Panc1 (cell line): ENCODE results near the gene SLC48A1. TPM values are rescaled to one million over a fixed set of nuclear protein-coding genes. Genes with fewer than 3 reads are reported as not detected.

Source experiments
- ATAC-seq: fragments of 200-7000 bp; cut with Tn5 transposase; 2 replicates; pipeline ENCODE4 v1.9.1; 2020; ENCODE audit warnings: mild to moderate bottlenecking, moderate library complexity
- BruUV-seq: library from RNA; stranded (reverse); fragments of 400-500 nt; replicated peaks from 2 replicates; lab custom pipeline; 2021; lab: Mats Ljungman, UMichigan
- CTCF ChIA-PET: fragments of 300-600 bp; sonication (Branson Sonifier 250); formaldehyde crosslinking; loops from one replicate; lab custom pipeline; 2022; ENCODE audit warnings: antibody characterized with exemption; lab: Charles Lee
- POLR2A ChIA-PET: fragments of 300-600 bp; sonication (Branson Sonifier 250); formaldehyde crosslinking; loops from one replicate; lab custom pipeline; 2022; ENCODE audit warnings: antibody characterized with exemption; lab: Charles Lee
- DNase-seq: peaks from one replicate; pipeline ENCODE4 v3.0.0-alpha.2; 2010; ENCODE audit warnings: low read depth, low spot score
- H3K27ac ChIP-seq: 2 replicates; pipeline ENCODE4 v1.5.1; 2011; ENCODE audit warnings: mild to moderate bottlenecking, low read length, inconsistent platforms
- H3K27me3 ChIP-seq: fragments of 200-500 bp; sonication (Bioruptor generic); 2 replicates; pipeline ENCODE4 v1.6.0; 2014; ENCODE audit warnings: low read length, inconsistent platforms; ENCODE audit not compliant: control insufficient read depth, insufficient read depth
- H3K36me3 ChIP-seq: fragments of 200-500 bp; sonication (Bioruptor generic); 2 replicates; pipeline ENCODE4 v1.5.1; 2014; ENCODE audit warnings: inconsistent platforms, mild to moderate bottlenecking, low read length, moderate library complexity; ENCODE audit not compliant: control insufficient read depth, insufficient read depth
- H3K4me1 ChIP-seq: 2 replicates; pipeline ENCODE4 v1.5.1; 2011; ENCODE audit warnings: inconsistent platforms, mild to moderate bottlenecking, low read length, moderate library complexity; ENCODE audit not compliant: control insufficient read depth, insufficient read depth
- H3K4me3 ChIP-seq, 2 experiments: 2 replicates each; pipeline ENCODE4 v1.5.1; 2011 to 2012; ENCODE audit warnings: low read depth in 2 of 2, low read length in 2 of 2, mild to moderate bottlenecking in 2 of 2, inconsistent platforms in 1 of 2, moderate library complexity in 1 of 2
- H3K9me3 ChIP-seq: fragments of 200-500 bp; sonication (Bioruptor generic); 2 replicates; pipeline ENCODE4 v1.5.1; 2014; ENCODE audit warnings: low read depth, mild to moderate bottlenecking, inconsistent platforms, low read length, moderate library complexity; ENCODE audit not compliant: control insufficient read depth, insufficient read depth
- POLR2AphosphoS5 ChIP-seq: IDR thresholded peaks from 2 replicates; pipeline ENCODE4 v1.6.1; 2012; ENCODE audit warnings: mild to moderate bottlenecking, low read depth, low read length, moderate library complexity
- REST ChIP-seq, 2 experiments: IDR thresholded peaks; 2 replicates each; pipeline ENCODE4 v1.6.1; 2011 to 2012; ENCODE audit warnings: low read depth in 2 of 2, control low read depth in 1 of 2, low read length in 1 of 2, mild to moderate bottlenecking in 1 of 2, moderate library complexity in 1 of 2; ENCODE audit not compliant: insufficient read depth in 1 of 2
- SIN3A ChIP-seq: IDR thresholded peaks from 2 replicates; pipeline ENCODE4 v1.6.1; 2012; ENCODE audit warnings: low read depth, mild to moderate bottlenecking, low read length, moderate library complexity, borderline replicate concordance; ENCODE audit not compliant: insufficient read depth
- TCF7L2 ChIP-seq: IDR thresholded peaks from 2 replicates; pipeline ENCODE4 v1.6.1; 2011; ENCODE audit warnings: mild to moderate bottlenecking, low read depth, low read length, inconsistent platforms
- in situ Hi-C: cut with HindIII; loops from 2 replicates; pipeline ENCODE4 v1.10.0; 2016; ENCODE audit warnings: low sequenced_read_pairs, low pct_unique_long_range_greater_than_20kb
- intact Hi-C: fragments of 100-400 bp; cut with micrococcal nuclease; formaldehyde crosslinking; loops from one replicate; pipeline ENCODE4 v1.10.0; 2022; ENCODE audit not compliant: unreplicated experiment
- total RNA-seq: library from RNA; stranded (reverse); gene quantifications from one replicate; pipeline ENCODE4 v1.2.1, GENCODE V29; 2021; ENCODE audit not compliant: unreplicated experiment
- TF ChIP-seq, protein P1 (sequence below): fragments of 450-650 bp; IDR thresholded peaks from 2 replicates; pipeline ENCODE4 v1.5.1; 2017; ENCODE audit warnings: mild to moderate bottlenecking

The SLC48A1 gene
- total RNA-seq, 1 experiment from 2014 or later: 32.0 TPM

DNA sequence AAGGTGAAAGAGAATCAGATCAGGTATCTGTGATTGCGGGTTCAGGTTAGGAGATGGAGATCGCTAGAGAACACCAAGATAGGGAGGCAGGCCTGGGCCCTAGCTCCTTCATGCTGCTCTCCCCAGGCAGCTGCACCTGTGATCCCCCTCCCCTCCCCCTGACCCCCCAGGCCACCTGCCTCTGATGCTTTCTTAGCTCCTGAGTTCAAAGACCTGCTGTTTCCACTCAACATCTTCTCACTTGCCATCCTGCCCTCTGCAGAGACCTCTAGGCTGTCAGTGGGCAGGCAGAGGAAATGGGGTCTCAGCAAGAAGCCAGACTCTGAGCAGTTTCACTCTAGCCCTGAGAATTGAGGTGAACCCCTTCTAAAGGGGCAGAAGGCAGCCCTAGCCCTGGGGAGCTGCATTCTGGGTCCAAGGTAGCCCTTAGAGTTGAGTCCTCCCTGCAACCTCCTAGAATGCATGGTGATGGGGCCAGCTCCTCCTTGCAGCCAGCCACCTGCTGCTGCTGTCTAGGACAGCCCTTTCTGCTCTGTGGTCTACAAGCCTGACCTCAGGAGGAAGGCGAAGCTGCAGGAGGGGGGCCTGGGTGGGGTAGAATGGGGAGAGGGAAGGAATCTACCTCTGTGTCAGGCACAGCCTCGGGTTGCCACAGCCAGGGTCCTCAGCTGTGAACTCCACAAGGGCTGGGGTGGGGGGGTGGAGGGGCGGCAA, 6.4 kb upstream of the SLC48A1 start:
- ChIA-PET POLR2A (no interaction called here), CTCF (interaction anchor here (0.6 to 2.8 kb wide), 4 partner anchors 9 to 26 kb away, joined by 3 to 20 read pairs (median 8); no protein-coding TSS in a partner anchor)
- in situ Hi-C loops: no loop called here
- Histone ChIP-seq H3K27ac (no peak overlapping the region), H3K4me1 (peaks cover 25% of the 10 kb centered on the region), H3K36me3 (no peaks in the 10 kb centered on the region), H3K27me3 (no peaks in the 10 kb centered on the region), H3K9me3 (no peaks in the 10 kb centered on the region), H3K4me3 (no peak overlapping the region)
- DNase-seq (no peak), ATAC-seq (0 out of 2 replicates have a peak, but pooled peaks have one; percentile 3)
- no TSS peak for BruUV-seq
- TF ChIP-seq, protein P1, sequence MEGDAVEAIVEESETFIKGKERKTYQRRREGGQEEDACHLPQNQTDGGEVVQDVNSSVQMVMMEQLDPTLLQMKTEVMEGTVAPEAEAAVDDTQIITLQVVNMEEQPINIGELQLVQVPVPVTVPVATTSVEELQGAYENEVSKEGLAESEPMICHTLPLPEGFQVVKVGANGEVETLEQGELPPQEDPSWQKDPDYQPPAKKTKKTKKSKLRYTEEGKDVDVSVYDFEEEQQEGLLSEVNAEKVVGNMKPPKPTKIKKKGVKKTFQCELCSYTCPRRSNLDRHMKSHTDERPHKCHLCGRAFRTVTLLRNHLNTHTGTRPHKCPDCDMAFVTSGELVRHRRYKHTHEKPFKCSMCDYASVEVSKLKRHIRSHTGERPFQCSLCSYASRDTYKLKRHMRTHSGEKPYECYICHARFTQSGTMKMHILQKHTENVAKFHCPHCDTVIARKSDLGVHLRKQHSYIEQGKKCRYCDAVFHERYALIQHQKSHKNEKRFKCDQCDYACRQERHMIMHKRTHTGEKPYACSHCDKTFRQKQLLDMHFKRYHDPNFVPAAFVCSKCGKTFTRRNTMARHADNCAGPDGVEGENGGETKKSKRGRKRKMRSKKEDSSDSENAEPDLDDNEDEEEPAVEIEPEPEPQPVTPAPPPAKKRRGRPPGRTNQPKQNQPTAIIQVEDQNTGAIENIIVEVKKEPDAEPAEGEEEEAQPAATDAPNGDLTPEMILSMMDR: no peak
- no peak for TF ChIP-seq REST (IDR thresholded peaks at IDR 0.05; ENCODE audit: insufficient read depth in 1 of 2, low read depth in 2 of 2, low read length in 1 of 2)
- TF ChIP-seq POLR2AphosphoS5: no peak
- no peak for TF ChIP-seq TCF7L2
- TF ChIP-seq SIN3A: no peak
- intact Hi-C loops: no loop called here

GRCh38 chr12:47767216-47767724, 5.8 kb upstream of the SLC48A1 start:
- H3K27ac ChIP-seq: peak overlapping the region; percentile 31; the same call in 1 of the 2 replicates
- DNase-seq (no peak), ATAC-seq (peak; percentile 49; the same call in 1 of the 2 replicates)
- intact Hi-C loops (no loop called here), in situ Hi-C loops (no loop called here)
- no peaks in the 10 kb centered on the region for H3K36me3 ChIP-seq
- H3K9me3 ChIP-seq: no peaks in the 10 kb centered on the region
- no peak overlapping the region for H3K4me3 ChIP-seq
- CTCF ChIA-PET: interaction anchor here (0.6 to 2.8 kb wide), 9 partner anchors 8 to 61 kb away, joined by 3 to 20 read pairs (median 4); partner anchors contain the start of gene RAPGEF3
- BruUV-seq: no TSS peak
- TF ChIP-seq, protein P1: peak; percentile 85
- TF ChIP-seq TCF7L2: no peak
- TF ChIP-seq POLR2AphosphoS5: no peak
- TF ChIP-seq SIN3A: no peak
- no peak for TF ChIP-seq REST (IDR thresholded peaks at IDR 0.05; ENCODE audit: insufficient read depth in 1 of 2, low read depth in 2 of 2, low read length in 1 of 2)
- POLR2A ChIA-PET: no interaction called here
- H3K27me3 ChIP-seq: no peaks in the 10 kb centered on the region
- H3K4me1 ChIP-seq: peaks cover 26% of the 10 kb centered on the region
